CD4-positive, alpha-beta T cell treated with Interleukin-17A for 4 hours (primary cell): ENCODE data around the gene CAMTA1.

Experiments
- DNase-seq: peaks from one replicate; pipeline ENCODE4 v3.0.0-alpha.2; 2020; ENCODE audit warnings: mixed read lengths

CAMTA1 gene

GRCh38 chr1:7248549-7249199 lies 463.4 kb downstream of the CAMTA1 start:
- DNase-seq = no peak

GRCh38 chr1:7249516-7249915 lies 464.3 kb downstream of the CAMTA1 start:
- no peak for DNase-seq

- no peak for DNase-seq
These were observed 464.9 kb downstream of the CAMTA1 start for GRCh38 chr1:7250176-7250575.

- no peak for DNase-seq
These were observed 465.6 kb downstream of the CAMTA1 start for GRCh38 chr1:7250597-7251453.

GRCh38 chr1:7251454-7251800 lies 466.2 kb downstream of the CAMTA1 start:
- no peak for DNase-seq

- no peak for DNase-seq
These were observed 467.3 kb downstream of the CAMTA1 start for GRCh38 chr1:7252411-7253117.

GRCh38 chr1:7253118-7253480 lies 467.8 kb downstream of the CAMTA1 start:
- DNase-seq = no peak

- DNase-seq = no peak
These were observed 468.8 kb downstream of the CAMTA1 start for GRCh38 chr1:7253988-7254587.

GRCh38 chr1:7255303-7256058 lies 470.2 kb downstream of the CAMTA1 start:
- no peak for DNase-seq

- DNase-seq = no peak
These were observed 471.3 kb downstream of the CAMTA1 start for GRCh38 chr1:7256526-7256925.

GRCh38 chr1:7257225-7257624 lies 472.0 kb downstream of the CAMTA1 start:
- no peak for DNase-seq

GRCh38 chr1:7258589-7259135 lies 473.4 kb downstream of the CAMTA1 start:
- no peak for DNase-seq

- DNase-seq = no peak
These were observed 474.7 kb downstream of the CAMTA1 start for GRCh38 chr1:7259955-7260354.

- DNase-seq = no peak
These were observed 476.2 kb downstream of the CAMTA1 start for GRCh38 chr1:7261490-7261889.

- DNase-seq = no peak
These were observed 477.4 kb downstream of the CAMTA1 start for GRCh38 chr1:7262611-7263010.

GRCh38 chr1:7263021-7263960 lies 478.0 kb downstream of the CAMTA1 start:
- no peak for DNase-seq

GRCh38 chr1:7264101-7264500 lies 478.8 kb downstream of the CAMTA1 start:
- no peak for DNase-seq

- DNase-seq = no peak
These were observed 480.6 kb downstream of the CAMTA1 start for GRCh38 chr1:7265771-7266371.

- no peak for DNase-seq
These were observed 481.3 kb downstream of the CAMTA1 start for GRCh38 chr1:7266561-7266960.

- no peak for DNase-seq
These were observed 482.2 kb downstream of the CAMTA1 start for GRCh38 chr1:7267493-7267892.

GRCh38 chr1:7268983-7269382 lies 483.7 kb downstream of the CAMTA1 start:
- DNase-seq = no peak
